Measurements from ENCODE around the gene MRTFA. TPM values are rescaled to one million over a fixed set of nuclear protein-coding genes. Genes with fewer than 3 reads are reported as not detected.

Gene MRTFA
- total and polyA plus RNA-seq, 4 donors: 7.5 to 22.0 (median 9.6) TPM

DNA sequence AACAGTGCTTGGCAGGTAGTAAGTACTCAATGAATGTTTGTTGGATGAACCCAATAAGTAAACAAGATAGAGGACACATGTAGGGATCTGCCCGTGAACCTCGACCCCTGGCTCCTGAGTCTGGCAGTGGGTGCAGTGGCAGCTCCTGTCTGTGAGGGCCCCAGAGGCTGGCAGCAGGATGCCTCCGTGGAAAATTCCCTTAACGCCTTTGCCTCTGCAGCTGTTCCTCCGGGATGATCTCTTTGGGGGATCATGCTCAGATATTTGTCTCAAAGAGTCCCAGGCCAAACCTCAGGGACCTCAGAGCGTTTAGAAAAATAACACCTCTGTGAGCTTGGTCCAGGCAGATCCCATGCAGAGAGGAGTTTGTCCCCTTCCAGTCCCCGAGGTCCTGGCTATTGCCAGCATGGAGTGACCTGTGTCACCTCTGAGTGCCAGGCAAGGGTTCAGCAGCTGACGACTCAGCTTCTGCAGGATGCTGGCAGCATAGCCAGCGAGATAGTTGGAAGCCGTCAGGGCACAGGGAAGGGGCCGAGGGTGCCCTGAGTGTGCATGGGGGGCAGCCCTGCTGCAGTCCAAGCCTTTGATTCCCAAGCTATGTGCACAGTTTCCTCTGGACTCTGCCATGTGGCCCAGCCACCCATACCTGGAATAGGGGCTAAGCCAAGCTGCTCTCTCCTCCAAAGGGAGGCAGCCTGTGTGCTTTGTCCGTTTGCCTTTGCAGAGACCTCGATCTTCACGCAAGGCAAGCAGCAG, 42.2 kb upstream of the MRTFA start (continued):
- peak; percentile 91 for TF ChIP-seq SP1 (IDR thresholded peaks at IDR 0.05)
- TF ChIP-seq, protein P1, sequence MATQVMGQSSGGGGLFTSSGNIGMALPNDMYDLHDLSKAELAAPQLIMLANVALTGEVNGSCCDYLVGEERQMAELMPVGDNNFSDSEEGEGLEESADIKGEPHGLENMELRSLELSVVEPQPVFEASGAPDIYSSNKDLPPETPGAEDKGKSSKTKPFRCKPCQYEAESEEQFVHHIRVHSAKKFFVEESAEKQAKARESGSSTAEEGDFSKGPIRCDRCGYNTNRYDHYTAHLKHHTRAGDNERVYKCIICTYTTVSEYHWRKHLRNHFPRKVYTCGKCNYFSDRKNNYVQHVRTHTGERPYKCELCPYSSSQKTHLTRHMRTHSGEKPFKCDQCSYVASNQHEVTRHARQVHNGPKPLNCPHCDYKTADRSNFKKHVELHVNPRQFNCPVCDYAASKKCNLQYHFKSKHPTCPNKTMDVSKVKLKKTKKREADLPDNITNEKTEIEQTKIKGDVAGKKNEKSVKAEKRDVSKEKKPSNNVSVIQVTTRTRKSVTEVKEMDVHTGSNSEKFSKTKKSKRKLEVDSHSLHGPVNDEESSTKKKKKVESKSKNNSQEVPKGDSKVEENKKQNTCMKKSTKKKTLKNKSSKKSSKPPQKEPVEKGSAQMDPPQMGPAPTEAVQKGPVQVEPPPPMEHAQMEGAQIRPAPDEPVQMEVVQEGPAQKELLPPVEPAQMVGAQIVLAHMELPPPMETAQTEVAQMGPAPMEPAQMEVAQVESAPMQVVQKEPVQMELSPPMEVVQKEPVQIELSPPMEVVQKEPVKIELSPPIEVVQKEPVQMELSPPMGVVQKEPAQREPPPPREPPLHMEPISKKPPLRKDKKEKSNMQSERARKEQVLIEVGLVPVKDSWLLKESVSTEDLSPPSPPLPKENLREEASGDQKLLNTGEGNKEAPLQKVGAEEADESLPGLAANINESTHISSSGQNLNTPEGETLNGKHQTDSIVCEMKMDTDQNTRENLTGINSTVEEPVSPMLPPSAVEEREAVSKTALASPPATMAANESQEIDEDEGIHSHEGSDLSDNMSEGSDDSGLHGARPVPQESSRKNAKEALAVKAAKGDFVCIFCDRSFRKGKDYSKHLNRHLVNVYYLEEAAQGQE (IDR thresholded peaks at IDR 0.05): peak; percentile 60
- TF ChIP-seq NR2F2 (IDR thresholded peaks at IDR 0.05): peak; percentile 68
- TF ChIP-seq JUND (IDR thresholded peaks at IDR 0.05): peak in 1 of 2 donors; percentile 68
- no peak for TF ChIP-seq TAF1 (conservative IDR thresholded peaks at IDR 0.05)

DNA sequence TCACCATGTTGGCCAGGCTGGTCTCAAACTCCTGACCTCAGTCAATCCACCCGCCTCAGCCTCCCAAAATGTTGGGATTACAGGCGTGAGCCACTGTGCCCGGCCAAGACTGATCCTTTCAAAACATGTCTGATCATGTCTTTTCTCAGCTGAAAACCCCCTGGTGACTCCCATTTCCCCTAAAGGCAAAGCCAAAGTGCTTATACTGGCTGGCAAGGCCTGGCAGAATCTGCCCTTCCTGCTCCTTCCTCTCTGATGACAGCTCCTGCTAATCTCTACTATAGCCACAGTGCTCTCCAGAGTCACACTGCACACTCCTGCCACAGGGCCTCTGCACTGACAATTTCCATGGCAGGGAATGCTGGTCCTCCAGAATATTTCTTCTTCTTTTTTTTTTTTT, 40.1 kb upstream of the MRTFA start:
- Histone ChIP-seq H3K9ac (ENCODE audit: low read depth in 1 of 2, low read length in 2 of 2) (no peak overlapping the region), H3K36me3 (ENCODE audit: control insufficient read depth in 4 of 4, insufficient read depth in 3 of 4, low read depth in 1 of 4, low read length in 3 of 4) (no peaks in the 10 kb centered on the region), H3K4me3 (ENCODE audit: low read depth in 1 of 3, low read length in 3 of 3) (no peak overlapping the region), H3K9me3 (ENCODE audit: control insufficient read depth in 4 of 4, low read length in 3 of 4) (no peaks in the 10 kb centered on the region), H3K4me1 (ENCODE audit: control insufficient read depth in 4 of 4, insufficient read depth in 4 of 4, low read length in 3 of 4) (peaks cover 9 to 34% (median 29%) of the 10 kb centered on the region in 4 donors), H3K27me3 (ENCODE audit: control insufficient read depth in 4 of 4, insufficient read depth in 4 of 4, low read length in 3 of 4) (no peaks in the 10 kb centered on the region), H3K27ac (ENCODE audit: low read depth in 1 of 2, low read length in 2 of 2) (no peak overlapping the region)
- DNase-seq (ENCODE audit: low spot score): no peak
- WGBS: 96% methylated on average over 3 of the region's 3 CpGs
- no peak for TF ChIP-seq HNF4G (IDR thresholded peaks at IDR 0.05)
- TF ChIP-seq, protein P2, sequence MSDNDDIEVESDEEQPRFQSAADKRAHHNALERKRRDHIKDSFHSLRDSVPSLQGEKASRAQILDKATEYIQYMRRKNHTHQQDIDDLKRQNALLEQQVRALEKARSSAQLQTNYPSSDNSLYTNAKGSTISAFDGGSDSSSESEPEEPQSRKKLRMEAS (IDR thresholded peaks at IDR 0.05): no peak
- TF ChIP-seq GABPA (IDR thresholded peaks at IDR 0.05 in 1 of 2, conservative IDR thresholded peaks at IDR 0.05 in 1 of 2): no peak
- no peak for TF ChIP-seq EGR1 (IDR thresholded peaks at IDR 0.05; ENCODE audit: low read depth in 2 of 2)
- TF ChIP-seq, protein P3, sequence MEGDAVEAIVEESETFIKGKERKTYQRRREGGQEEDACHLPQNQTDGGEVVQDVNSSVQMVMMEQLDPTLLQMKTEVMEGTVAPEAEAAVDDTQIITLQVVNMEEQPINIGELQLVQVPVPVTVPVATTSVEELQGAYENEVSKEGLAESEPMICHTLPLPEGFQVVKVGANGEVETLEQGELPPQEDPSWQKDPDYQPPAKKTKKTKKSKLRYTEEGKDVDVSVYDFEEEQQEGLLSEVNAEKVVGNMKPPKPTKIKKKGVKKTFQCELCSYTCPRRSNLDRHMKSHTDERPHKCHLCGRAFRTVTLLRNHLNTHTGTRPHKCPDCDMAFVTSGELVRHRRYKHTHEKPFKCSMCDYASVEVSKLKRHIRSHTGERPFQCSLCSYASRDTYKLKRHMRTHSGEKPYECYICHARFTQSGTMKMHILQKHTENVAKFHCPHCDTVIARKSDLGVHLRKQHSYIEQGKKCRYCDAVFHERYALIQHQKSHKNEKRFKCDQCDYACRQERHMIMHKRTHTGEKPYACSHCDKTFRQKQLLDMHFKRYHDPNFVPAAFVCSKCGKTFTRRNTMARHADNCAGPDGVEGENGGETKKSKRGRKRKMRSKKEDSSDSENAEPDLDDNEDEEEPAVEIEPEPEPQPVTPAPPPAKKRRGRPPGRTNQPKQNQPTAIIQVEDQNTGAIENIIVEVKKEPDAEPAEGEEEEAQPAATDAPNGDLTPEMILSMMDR (IDR thresholded peaks at IDR 0.05; ENCODE audit: low read depth, low read length, missing input control): no peak
- TF ChIP-seq, protein P1 (IDR thresholded peaks at IDR 0.05): no peak
- no peak for TF ChIP-seq NR2F2 (IDR thresholded peaks at IDR 0.05)
- no peak for TF ChIP-seq YY1 (IDR thresholded peaks at IDR 0.05)
- TF ChIP-seq FOXA2 (IDR thresholded peaks at IDR 0.05): no peak
- TF ChIP-seq, protein P4, sequence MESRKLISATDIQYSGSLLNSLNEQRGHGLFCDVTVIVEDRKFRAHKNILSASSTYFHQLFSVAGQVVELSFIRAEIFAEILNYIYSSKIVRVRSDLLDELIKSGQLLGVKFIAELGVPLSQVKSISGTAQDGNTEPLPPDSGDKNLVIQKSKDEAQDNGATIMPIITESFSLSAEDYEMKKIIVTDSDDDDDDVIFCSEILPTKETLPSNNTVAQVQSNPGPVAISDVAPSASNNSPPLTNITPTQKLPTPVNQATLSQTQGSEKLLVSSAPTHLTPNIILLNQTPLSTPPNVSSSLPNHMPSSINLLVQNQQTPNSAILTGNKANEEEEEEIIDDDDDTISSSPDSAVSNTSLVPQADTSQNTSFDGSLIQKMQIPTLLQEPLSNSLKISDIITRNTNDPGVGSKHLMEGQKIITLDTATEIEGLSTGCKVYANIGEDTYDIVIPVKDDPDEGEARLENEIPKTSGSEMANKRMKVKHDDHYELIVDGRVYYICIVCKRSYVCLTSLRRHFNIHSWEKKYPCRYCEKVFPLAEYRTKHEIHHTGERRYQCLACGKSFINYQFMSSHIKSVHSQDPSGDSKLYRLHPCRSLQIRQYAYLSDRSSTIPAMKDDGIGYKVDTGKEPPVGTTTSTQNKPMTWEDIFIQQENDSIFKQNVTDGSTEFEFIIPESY (IDR thresholded peaks at IDR 0.05): no peak
- TF ChIP-seq RXRA (IDR thresholded peaks at IDR 0.05): no peak
- TF ChIP-seq FOXA1 (IDR thresholded peaks at IDR 0.05): no peak
- TF ChIP-seq, protein P5, sequence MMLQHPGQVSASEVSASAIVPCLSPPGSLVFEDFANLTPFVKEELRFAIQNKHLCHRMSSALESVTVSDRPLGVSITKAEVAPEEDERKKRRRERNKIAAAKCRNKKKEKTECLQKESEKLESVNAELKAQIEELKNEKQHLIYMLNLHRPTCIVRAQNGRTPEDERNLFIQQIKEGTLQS (IDR thresholded peaks at IDR 0.05): no peak
- no peak for TF ChIP-seq SP1 (IDR thresholded peaks at IDR 0.05)
- TF ChIP-seq RAD21 (IDR thresholded peaks at IDR 0.05): no peak
- TF ChIP-seq JUND (IDR thresholded peaks at IDR 0.05): no peak
